GM19468 (cell line): ENCODE results near the gene MTFR1L.

Source experiments
- ATAC-seq: cut with Tn5 transposase; IDR thresholded peaks from one replicate; pipeline ENCODE4 v1.9.1; 2021; ENCODE audit warnings: mild to moderate bottlenecking, moderate library complexity, moderate number of reproducible peaks; ENCODE audit not compliant: unreplicated experiment; ENCODE audit errors: extremely low read depth

The MTFR1L gene

GRCh38 chr1:25806418-25806817 is 13.3 kb upstream of the MTFR1L start:
- no peak for ATAC-seq

- no peak for ATAC-seq
These were observed 12.0 kb upstream of the MTFR1L start for GRCh38 chr1:25807480-25808390.

GRCh38 chr1:25808481-25809244 is 11.1 kb upstream of the MTFR1L start:
- ATAC-seq, result no peak

- no peak for ATAC-seq
These were observed 10.3 kb upstream of the MTFR1L start for GRCh38 chr1:25809283-25809926.

GRCh38 chr1:25809929-25810328 is 9.8 kb upstream of the MTFR1L start:
- ATAC-seq, result no peak

GRCh38 chr1:25810341-25811299 is 9.1 kb upstream of the MTFR1L start:
- ATAC-seq, result no peak

- ATAC-seq, result no peak
These were observed 8.2 kb upstream of the MTFR1L start for GRCh38 chr1:25811384-25812082.

GRCh38 chr1:25813071-25813733 is 6.6 kb upstream of the MTFR1L start:
- ATAC-seq, result no peak

GRCh38 chr1:25813734-25814471 is 5.9 kb upstream of the MTFR1L start:
- no peak for ATAC-seq

- ATAC-seq, result no peak
These were observed 5.1 kb upstream of the MTFR1L start for GRCh38 chr1:25814549-25815087.

GRCh38 chr1:25815208-25816111 is 4.3 kb upstream of the MTFR1L start:
- ATAC-seq, result no peak

GRCh38 chr1:25816112-25816718 is 3.5 kb upstream of the MTFR1L start:
- no peak for ATAC-seq

GRCh38 chr1:25817840-25818501 is 1.8 kb upstream of the MTFR1L start:
- ATAC-seq, result no peak

GRCh38 chr1:25818569-25818968 is 1.2 kb upstream of the MTFR1L start:
- no peak for ATAC-seq

- peak; percentile 38 for ATAC-seq
These were observed 725 bp downstream of the MTFR1L start for GRCh38 chr1:25820247-25821111.
